DOHH2 (cell line): ENCODE data around the gene SRC.
A peak's percentile ranks its signal among the peaks of the same experiment; 100 is the strongest.

Source experiments
- H3F3A ChIP-seq: fragments of 200-600 bp; sonication (generic), shearing (Covaris generic); 2 replicates; pipeline ENCODE4 v1.6.0; 2016; ENCODE audit warnings: antibody characterized with exemption, mild to moderate bottlenecking; ENCODE audit not compliant: control insufficient read depth, insufficient read depth
- H3K27ac ChIP-seq: fragments of 200-600 bp; sonication (generic); 2 replicates; pipeline ENCODE4 v1.5.1; 2014; ENCODE audit warnings: low read depth, mild to moderate bottlenecking, low read length, moderate library complexity
- H3K27me3 ChIP-seq: fragments of 200-600 bp; sonication (generic); 2 replicates; pipeline ENCODE4 v1.6.1; 2014; ENCODE audit warnings: mild to moderate bottlenecking, low read length, mixed read lengths; ENCODE audit not compliant: control insufficient read depth
- H3K36me3 ChIP-seq: fragments of 200-600 bp; sonication (generic); 2 replicates; pipeline ENCODE4 v1.6.1; 2014; ENCODE audit warnings: mild to moderate bottlenecking, low read length, moderate library complexity, mixed read lengths; ENCODE audit not compliant: control insufficient read depth
- H3K4me1 ChIP-seq: fragments of 200-600 bp; sonication (generic); 2 replicates; pipeline ENCODE4 v1.6.1; 2014; ENCODE audit warnings: mild to moderate bottlenecking, low read length, mixed read lengths; ENCODE audit not compliant: control insufficient read depth
- H3K4me2 ChIP-seq: fragments of 200-600 bp; sonication (generic); 2 replicates; pipeline ENCODE4 v1.6.0; 2014; ENCODE audit warnings: mild to moderate bottlenecking, low read length, moderate library complexity
- H3K4me3 ChIP-seq: fragments of 200-600 bp; sonication (generic); 2 replicates; pipeline ENCODE4 v1.5.1; 2014; ENCODE audit warnings: mild to moderate bottlenecking, low read length, mixed read lengths
- H3K79me2 ChIP-seq: fragments of 200-600 bp; sonication (generic); 2 replicates; pipeline ENCODE4 v1.6.1; 2014; ENCODE audit warnings: mild to moderate bottlenecking, low read length, mixed read lengths; ENCODE audit not compliant: control insufficient read depth
- H3K9me2 ChIP-seq: fragments of 200-600 bp; sonication (generic); replicated peaks from 2 replicates; pipeline ENCODE4 v1.6.1; 2014; ENCODE audit warnings: mild to moderate bottlenecking, low read length, mixed read lengths; ENCODE audit not compliant: control insufficient read depth
- H3K9me3 ChIP-seq: fragments of 200-600 bp; sonication (generic); 2 replicates; pipeline ENCODE4 v1.6.1; 2014; ENCODE audit warnings: antibody characterized with exemption, low read length, mixed read lengths; ENCODE audit not compliant: control insufficient read depth, insufficient read depth
- H4K20me1 ChIP-seq: fragments of 200-600 bp; sonication (generic); 2 replicates; pipeline ENCODE4 v1.6.0; 2014; ENCODE audit warnings: low read depth, mild to moderate bottlenecking, antibody characterized with exemption, low read length, moderate library complexity; ENCODE audit not compliant: control insufficient read depth, insufficient read depth
- CTCF ChIP-seq: fragments of 200-600 bp; sonication (generic); IDR thresholded peaks from one replicate; pipeline ENCODE4 v1.5.1; 2014; ENCODE audit warnings: antibody characterized with exemption, mild to moderate bottlenecking, low read depth, low read length; ENCODE audit not compliant: poor library complexity, severe bottlenecking
- EZH2phosphoT487 ChIP-seq: fragments of 200-600 bp; sonication (generic); IDR thresholded peaks from 2 replicates; pipeline ENCODE4 v1.6.1; 2017; ENCODE audit warnings: borderline replicate concordance, mild to moderate bottlenecking, antibody characterized with exemption, low read length, moderate library complexity, mixed read lengths

The SRC gene

GRCh38 chr20:37344506-37345338 is 1.2 kb upstream of the SRC start:
- TF ChIP-seq CTCF (no peak), EZH2phosphoT487 (no peak)
- H3K27ac ChIP-seq = no peak overlapping the region
- H3K4me1 ChIP-seq = 0 out of 2 replicates have a peak, but pooled peaks cover 3% of the 10 kb centered on the region
- H3K9me3 ChIP-seq = no peaks in the 10 kb centered on the region
- H3F3A ChIP-seq = no peaks in the 10 kb centered on the region
- no peaks in the 10 kb centered on the region for H3K9me2 ChIP-seq
- peaks cover 3% of the 10 kb centered on the region; the same call in 1 of the 2 replicates for H4K20me1 ChIP-seq
- H3K27me3 ChIP-seq = peaks cover 34% of the 10 kb centered on the region
- no peak overlapping the region for H3K4me2 ChIP-seq
- H3K4me3 ChIP-seq = no peak overlapping the region
- no peaks in the 10 kb centered on the region for H3K36me3 ChIP-seq
- no peaks in the 10 kb centered on the region for H3K79me2 ChIP-seq

GRCh38 chr20:37346236-37346534 is 245 bp downstream of the SRC start:
- Histone ChIP-seq H3K27ac (no peak overlapping the region), H3K4me3 (peak overlapping the region; percentile 58), H3K9me3 (no peaks in the 10 kb centered on the region), H3K4me1 (0 out of 2 replicates have a peak, but pooled peaks cover 3% of the 10 kb centered on the region), H3K4me2 (peak overlapping the region; percentile 56), H3K36me3 (no peaks in the 10 kb centered on the region), H3F3A (no peaks in the 10 kb centered on the region), H4K20me1 (peaks cover 3% of the 10 kb centered on the region; the same call in 1 of the 2 replicates), H3K27me3 (peaks cover 34% of the 10 kb centered on the region), H3K79me2 (no peaks in the 10 kb centered on the region), H3K9me2 (no peaks in the 10 kb centered on the region)
- TF ChIP-seq EZH2phosphoT487 (no peak), CTCF (no peak)

- H4K20me1 ChIP-seq = peaks cover 3% of the 10 kb centered on the region; the same call in 1 of the 2 replicates
- no peaks in the 10 kb centered on the region for H3K36me3 ChIP-seq
- H3K27ac ChIP-seq = no peak overlapping the region
- H3K4me3 ChIP-seq = no peak overlapping the region
- no peaks in the 10 kb centered on the region for H3K9me3 ChIP-seq
- no peak overlapping the region for H3K4me2 ChIP-seq
- H3F3A ChIP-seq = no peaks in the 10 kb centered on the region
- peaks cover 34% of the 10 kb centered on the region for H3K27me3 ChIP-seq
- H3K79me2 ChIP-seq = no peaks in the 10 kb centered on the region
- no peak for TF ChIP-seq CTCF
- TF ChIP-seq EZH2phosphoT487 = no peak
- H3K9me2 ChIP-seq = no peaks in the 10 kb centered on the region
- 0 out of 2 replicates have a peak, but pooled peaks cover 3% of the 10 kb centered on the region for H3K4me1 ChIP-seq
These were observed 801 bp downstream of the SRC start for GRCh38 chr20:37346535-37347346.
